ENCODE data around the gene SLC25A33. TPM values are rescaled to one million over a fixed set of nuclear protein-coding genes. Genes with fewer than 3 reads are reported as not detected.

Gene SLC25A33
- polyA plus RNA-seq, 2 of the 4 experiments (the other 2 are of a cell fraction) = 3.1 to 4.9 TPM

GRCh38 chr1:9553736-9554144 lies 14.5 kb downstream of the SLC25A33 start:
- ATAC-seq (no peak), DNase-seq (ENCODE audit: low read depth in 1 of 2, low spot score in 1 of 2) (no peak), FAIRE-seq (no peak)
- Histone ChIP-seq H3K4me1 (peaks cover 9% of the 10 kb centered on the region; the same call in 1 of the 3 replicates), H3K4me2 (no peak overlapping the region), H3K27ac (no peak overlapping the region), H3K4me3 (no peak overlapping the region), H3K9me3 (no peaks in the 10 kb centered on the region)
- WGBS (ENCODE audit: missing lambda C conversion rate) = 80% methylated on average over 4 of the region's 4 CpGs
- CTCF ChIA-PET = interaction anchor here (0.6 to 1.8 kb wide), 4 partner anchors 8 to 58 kb away, joined by 3 to 6 read pairs (median 4); no protein-coding TSS in a partner anchor
- POLR2A ChIA-PET = no interaction called here
- TF ChIP-seq ATOH8 (CRISPR knock-in tag; IDR thresholded peaks at IDR 0.05; ENCODE audit: low read depth) = no peak
- TF ChIP-seq BHLHE40 (IDR thresholded peaks at IDR 0.05; ENCODE audit: low read depth, low read length) = no peak
- no peak for TF ChIP-seq RARB (CRISPR knock-in tag; IDR thresholded peaks at IDR 0.05)
- no peak for TF ChIP-seq JUNB (IDR thresholded peaks at IDR 0.05)
- TF ChIP-seq KDM1A (IDR thresholded peaks at IDR 0.05; ENCODE audit: low read depth) = no peak
- no peak for TF ChIP-seq REST (IDR thresholded peaks at IDR 0.05)
- no peak for TF ChIP-seq CBX8 (IDR thresholded peaks at IDR 0.05)
- no peak for TF ChIP-seq HES2 (IDR thresholded peaks at IDR 0.05)
- TF ChIP-seq CTCF (IDR thresholded peaks at IDR 0.05) = no peak
- TF ChIP-seq EP300 (IDR thresholded peaks at IDR 0.05) = no peak
- TF ChIP-seq E2F6 (IDR thresholded peaks at IDR 0.05; ENCODE audit: borderline replicate concordance, low read depth) = no peak
- TF ChIP-seq HMGXB4 (CRISPR knock-in tag; IDR thresholded peaks at IDR 0.05; ENCODE audit: borderline replicate concordance) = no peak

GRCh38 chr1:9555942-9556341 lies 16.7 kb downstream of the SLC25A33 start:
- ATAC-seq (no peak), FAIRE-seq (no peak), DNase-seq (ENCODE audit: low read depth in 1 of 2, low spot score in 1 of 2) (no peak)
- WGBS (ENCODE audit: missing lambda C conversion rate) = 99% methylated on average over 4 of the region's 4 CpGs
- Histone ChIP-seq H3K4me2 (no peak overlapping the region), H3K4me1 (peaks cover 11% of the 10 kb centered on the region; the same call in 2 of the 3 replicates), H3K4me3 (no peak overlapping the region), H3K27ac (no peak overlapping the region), H3K9me3 (no peaks in the 10 kb centered on the region)
- no peak for TF ChIP-seq TP53 (CRISPR knock-in tag; IDR thresholded peaks at IDR 0.05)
- no peak for TF ChIP-seq MYC (IDR thresholded peaks at IDR 0.05; ENCODE audit: borderline replicate concordance, low read length)
- TF ChIP-seq USF2 (IDR thresholded peaks at IDR 0.05) = no peak
- no peak for TF ChIP-seq NR3C1 (IDR thresholded peaks at IDR 0.05)
- TF ChIP-seq ESRRA (IDR thresholded peaks at IDR 0.05; ENCODE audit: borderline replicate concordance, low read length) = no peak
- no peak for TF ChIP-seq CHD4 (IDR thresholded peaks at IDR 0.05; ENCODE audit: borderline replicate concordance)
- no peak for TF ChIP-seq CHD2 (IDR thresholded peaks at IDR 0.05; ENCODE audit: low read length, partially characterized antibody)
- TF ChIP-seq ZFP36 (IDR thresholded peaks at IDR 0.05; ENCODE audit: borderline replicate concordance, partially characterized antibody) = no peak
- TF ChIP-seq CBX8 (IDR thresholded peaks at IDR 0.05) = no peak
- no peak for TF ChIP-seq RNF2 (IDR thresholded peaks at IDR 0.05; ENCODE audit: borderline replicate concordance, low read depth)
- no peak for TF ChIP-seq FOXS1 (CRISPR knock-in tag; IDR thresholded peaks at IDR 0.05)
- TF ChIP-seq BHLHE40 (IDR thresholded peaks at IDR 0.05; ENCODE audit: low read depth, low read length) = no peak
- no peak for TF ChIP-seq GATA3 (IDR thresholded peaks at IDR 0.05; ENCODE audit: borderline replicate concordance)
- no peak for TF ChIP-seq POLR2A (IDR thresholded peaks at IDR 0.05; ENCODE audit: low read length)
- no peak for TF ChIP-seq JUNB (IDR thresholded peaks at IDR 0.05)
- POLR2A ChIA-PET = no interaction called here
- CTCF ChIA-PET = no interaction called here

Measured in A549 (cell line).